Endothelial cell of umbilical vein (primary cell): Measurements from ENCODE around the gene GALNT2. TPM values are rescaled to one million over a fixed set of nuclear protein-coding genes. Genes with fewer than 3 reads are reported as not detected.

ENCODE experiments used
- BruUV-seq: library from RNA; stranded (reverse); fragments of 400-500 nt; replicated peaks from 2 replicates; lab custom pipeline; 2021; lab: Mats Ljungman, UMichigan
- CTCF ChIA-PET: fragments of 300-600, 350-600 bp; sonication (Branson Sonifier 250); formaldehyde crosslinking; loops from one replicate; lab custom pipeline; 2021; ENCODE audit warnings: antibody characterized with exemption, inconsistent platforms; lab: Charles Lee
- POLR2A ChIA-PET: fragments of 300-600, 350-600 bp; sonication (Branson Sonifier 250); formaldehyde crosslinking; loops from one replicate; lab custom pipeline; 2021; ENCODE audit warnings: antibody characterized with exemption, inconsistent platforms; lab: Charles Lee
- DNase-seq: peaks from one replicate; pipeline ENCODE4 v3.0.0-alpha.2; 2011; ENCODE audit warnings: low read depth, low spot score
- FAIRE-seq: peaks from 2 replicates; lab custom pipeline; 2011; peaks lifted over from hg19 to GRCh38; lab: Jason Lieb, UNC
- H2AFZ ChIP-seq: 2 replicates; pipeline ENCODE4 v1.6.0; 2012; ENCODE audit warnings: low read depth, low read length, control low read depth, inconsistent platforms
- H3K27ac ChIP-seq: 2 replicates; pipeline ENCODE4 v1.5.1; 2011; ENCODE audit warnings: low read depth, mild to moderate bottlenecking, control low read depth, low read length, moderate library complexity; ENCODE audit not compliant: insufficient read depth
- H3K27me3 ChIP-seq, 2 experiments: 2 replicates each; pipeline versions ENCODE4 v1.6.0 to v1.6.1; 2011; ENCODE audit warnings: low read length in 2 of 2, mixed read lengths in 1 of 2; ENCODE audit not compliant: control insufficient read depth in 2 of 2, insufficient read depth in 2 of 2
- H3K36me3 ChIP-seq, 2 experiments: 2 replicates in 1 of 2; 3 replicates in 1 of 2; pipeline ENCODE4 v1.5.1; 2011; ENCODE audit warnings: low read length in 2 of 2, mild to moderate bottlenecking in 1 of 2, moderate library complexity in 1 of 2; ENCODE audit not compliant: control insufficient read depth in 2 of 2, insufficient read depth in 2 of 2; ENCODE audit errors: extremely low read depth in 1 of 2
- H3K4me1 ChIP-seq: 3 replicates; pipeline ENCODE4 v1.5.1; 2011; ENCODE audit warnings: mild to moderate bottlenecking, low read length; ENCODE audit not compliant: control insufficient read depth, insufficient read depth; ENCODE audit errors: extremely low read depth
- H3K4me2 ChIP-seq: 2 replicates; pipeline ENCODE4 v1.6.1; 2011; ENCODE audit warnings: low read length, control low read depth, mixed read lengths; ENCODE audit not compliant: insufficient read depth
- H3K4me3 ChIP-seq, 3 experiments: fragments of 200-600 bp in 1 of 3; sonication (generic), shearing (Covaris generic) in 1 of 3; replicated peaks in 1 of 3; 2 replicates each; pipeline ENCODE4 v1.5.1; 2011 to 2016; ENCODE audit warnings: control low read depth in 3 of 3, low read length in 3 of 3, mild to moderate bottlenecking in 2 of 3, inconsistent platforms in 1 of 3, low read depth in 1 of 3, moderate library complexity in 1 of 3; ENCODE audit not compliant: insufficient read depth in 1 of 3
- H3K79me2 ChIP-seq: 2 replicates; pipeline ENCODE4 v1.6.0; 2012; ENCODE audit warnings: low read length, inconsistent platforms; ENCODE audit not compliant: control insufficient read depth, insufficient read depth
- H3K9ac ChIP-seq: replicated peaks from 2 replicates; pipeline ENCODE3; 2011; ENCODE audit warnings: low read length, control low read depth; ENCODE audit not compliant: insufficient read depth; ENCODE audit errors: extremely low read depth
- H3K9me1 ChIP-seq: replicated peaks from 3 replicates; pipeline ENCODE4 v1.6.0; 2011; ENCODE audit warnings: mild to moderate bottlenecking, low read length; ENCODE audit not compliant: control insufficient read depth, insufficient read depth; ENCODE audit errors: extremely low read depth
- H3K9me3 ChIP-seq: replicated peaks from 2 replicates; pipeline ENCODE4 v1.5.1; 2012; ENCODE audit warnings: low read length, inconsistent platforms; ENCODE audit not compliant: control insufficient read depth, insufficient read depth
- H4K20me1 ChIP-seq: replicated peaks from 2 replicates; pipeline ENCODE3; 2011; ENCODE audit warnings: mild to moderate bottlenecking, low read length; ENCODE audit not compliant: control insufficient read depth, insufficient read depth; ENCODE audit errors: extremely low read depth
- EZH2 ChIP-seq: IDR thresholded peaks from 2 replicates; pipeline ENCODE4 v1.6.1; 2012; ENCODE audit warnings: borderline replicate concordance, low read depth, mild to moderate bottlenecking, moderate library complexity, low read length, inconsistent platforms; ENCODE audit not compliant: severe bottlenecking
- FOS ChIP-seq: IDR thresholded peaks from 2 replicates; pipeline ENCODE4 v1.6.1; 2011; ENCODE audit warnings: mild to moderate bottlenecking, low read length, moderate library complexity, borderline replicate concordance; ENCODE audit not compliant: insufficient read depth
- GATA2 ChIP-seq: IDR thresholded peaks from 2 replicates; pipeline ENCODE4 v1.7.0; 2011; ENCODE audit warnings: low read depth, mild to moderate bottlenecking, moderate library complexity, mixed read lengths, low read length; ENCODE audit not compliant: insufficient read length, insufficient read depth
- JUN ChIP-seq: IDR thresholded peaks from 2 replicates; pipeline ENCODE4 v1.6.1; 2011; ENCODE audit warnings: borderline replicate concordance, low read depth; ENCODE audit not compliant: insufficient read length, insufficient read depth
- MYC ChIP-seq: IDR thresholded peaks from one replicate; pipeline ENCODE4 v1.6.1; 2011; ENCODE audit warnings: mild to moderate bottlenecking, low read depth, low read length
- POLR2A ChIP-seq: IDR thresholded peaks from 2 replicates; pipeline ENCODE4 v1.6.1; 2012; ENCODE audit warnings: low read depth, mild to moderate bottlenecking, control low read depth, low read length
- POLR2AphosphoS5 ChIP-seq: IDR thresholded peaks from 2 replicates; pipeline ENCODE4 v1.6.1; 2012; ENCODE audit warnings: low read depth, mild to moderate bottlenecking, control low read depth, low read length, moderate library complexity; ENCODE audit not compliant: insufficient read depth
- dilution Hi-C: fragments of 300-500 bp; cut with MboI; formaldehyde crosslinking; loops from one replicate; pipeline ENCODE4 v1.15.0; 2019; ENCODE audit warnings: low sequenced_read_pairs; ENCODE audit not compliant: extremely low pct_ligation_motif_present
- intact Hi-C: fragments of 100-400 bp; cut with micrococcal nuclease; formaldehyde crosslinking; loops from one replicate; pipeline ENCODE4 v1.10.0; 2022
- polyA plus RNA-seq, 4 experiments: library from polyadenylated mRNA; depleted of rRNA in 3 of 4; stranded (reverse) in 3 of 4; unstranded in 1 of 4; fragments of >200 nt; gene quantifications; 2 replicates each; pipeline versions ENCODE4 v1.2.1 to v1.2.3, GENCODE V29; 2011 to 2012; ENCODE audit warnings: missing spikeins in 1 of 4
- total RNA-seq: library from RNA; stranded (reverse); gene quantifications from 2 replicates; pipeline ENCODE4 v1.2.3, GENCODE V29; 2021
- TF ChIP-seq, protein P1 (sequence below), 2 donors: IDR thresholded peaks; 1 replicate in 1 of 2; 2 replicates in 1 of 2; pipeline ENCODE4 v1.5.1; 2011; ENCODE audit warnings: low read length in 2 of 2, mild to moderate bottlenecking in 2 of 2, moderate library complexity in 2 of 2, control low read depth in 1 of 2, inconsistent platforms in 1 of 2, low read depth in 1 of 2; ENCODE audit not compliant: insufficient read depth in 1 of 2; ENCODE audit errors: extremely low read depth in 1 of 2
- TF ChIP-seq, protein P2 (sequence below): IDR thresholded peaks from 2 replicates; pipeline ENCODE4 v1.6.1; 2011; ENCODE audit not compliant: insufficient read depth, insufficient read length

Gene GALNT2
- total and polyA plus RNA-seq, 2 donors (not counting 3 experiments of a cell fraction or from before 2014, with no cell fraction given), result 56.3 to 77.5 TPM

DNA sequence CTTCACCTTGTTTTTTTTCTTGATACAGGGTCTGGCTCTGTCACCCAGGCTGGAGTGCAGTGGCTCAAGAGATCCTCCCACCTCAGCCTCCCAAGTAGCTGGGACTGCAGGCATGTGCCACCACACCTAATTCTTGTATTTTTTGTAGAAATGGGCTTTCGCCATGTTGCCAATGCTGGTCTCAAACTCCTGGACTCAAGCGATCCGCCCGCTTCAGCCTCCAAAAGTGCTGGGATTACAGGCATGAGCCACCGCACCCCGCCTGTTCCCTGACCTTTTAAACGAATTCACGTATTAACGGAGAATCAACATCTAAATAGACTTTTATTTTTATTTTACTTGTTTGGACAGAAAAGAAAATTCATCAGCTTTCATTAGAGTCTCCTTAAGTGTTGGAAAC is 254.3 kb downstream of the GALNT2 start:
- intact Hi-C loops, result no loop called here
- TF ChIP-seq JUN, result no peak
- TF ChIP-seq POLR2AphosphoS5, result no peak
- TF ChIP-seq GATA2, result no peak
- TF ChIP-seq POLR2A, result no peak
- no peak for TF ChIP-seq MYC
- TF ChIP-seq FOS, result no peak
- TF ChIP-seq EZH2, result no peak
- TF ChIP-seq, protein P1, sequence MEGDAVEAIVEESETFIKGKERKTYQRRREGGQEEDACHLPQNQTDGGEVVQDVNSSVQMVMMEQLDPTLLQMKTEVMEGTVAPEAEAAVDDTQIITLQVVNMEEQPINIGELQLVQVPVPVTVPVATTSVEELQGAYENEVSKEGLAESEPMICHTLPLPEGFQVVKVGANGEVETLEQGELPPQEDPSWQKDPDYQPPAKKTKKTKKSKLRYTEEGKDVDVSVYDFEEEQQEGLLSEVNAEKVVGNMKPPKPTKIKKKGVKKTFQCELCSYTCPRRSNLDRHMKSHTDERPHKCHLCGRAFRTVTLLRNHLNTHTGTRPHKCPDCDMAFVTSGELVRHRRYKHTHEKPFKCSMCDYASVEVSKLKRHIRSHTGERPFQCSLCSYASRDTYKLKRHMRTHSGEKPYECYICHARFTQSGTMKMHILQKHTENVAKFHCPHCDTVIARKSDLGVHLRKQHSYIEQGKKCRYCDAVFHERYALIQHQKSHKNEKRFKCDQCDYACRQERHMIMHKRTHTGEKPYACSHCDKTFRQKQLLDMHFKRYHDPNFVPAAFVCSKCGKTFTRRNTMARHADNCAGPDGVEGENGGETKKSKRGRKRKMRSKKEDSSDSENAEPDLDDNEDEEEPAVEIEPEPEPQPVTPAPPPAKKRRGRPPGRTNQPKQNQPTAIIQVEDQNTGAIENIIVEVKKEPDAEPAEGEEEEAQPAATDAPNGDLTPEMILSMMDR (IDR thresholded peaks at IDR 0.05; ENCODE audit: extremely low read depth in 1 of 2, insufficient read depth in 1 of 2, low read depth in 1 of 2, low read length in 2 of 2), result no peak
- TF ChIP-seq, protein P2, sequence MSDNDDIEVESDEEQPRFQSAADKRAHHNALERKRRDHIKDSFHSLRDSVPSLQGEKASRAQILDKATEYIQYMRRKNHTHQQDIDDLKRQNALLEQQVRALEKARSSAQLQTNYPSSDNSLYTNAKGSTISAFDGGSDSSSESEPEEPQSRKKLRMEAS, result no peak

More for the DNA sequence above, 254.3 kb downstream of the GALNT2 start:
- Histone ChIP-seq H3K27me3 (no peaks in the 10 kb centered on the region), H3K27ac (no peak overlapping the region), H2AFZ (no peak overlapping the region), H3K4me2 (no peak overlapping the region), H3K4me1 (no peaks in the 10 kb centered on the region), H3K9me3 (no peaks in the 10 kb centered on the region), H3K9me1 (no peaks in the 10 kb centered on the region), H3K36me3 (no peaks in the 10 kb centered on the region), H3K79me2 (no peaks in the 10 kb centered on the region), H3K9ac (no peak overlapping the region), H4K20me1 (no peaks in the 10 kb centered on the region), H3K4me3 (no peak overlapping the region)
- DNase-seq (no peak), FAIRE-seq (no peak)
- POLR2A ChIA-PET, result no interaction called here
- dilution Hi-C loops, result no loop called here
- no TSS peak for BruUV-seq
- CTCF ChIA-PET, result no interaction called here
